GM12891 (cell line): ENCODE data around the gene HYCC2.
A peak's percentile ranks its signal among the peaks of the same experiment; 100 is the strongest.
"Not testable (repeated sequence)": the region's sequence is repeated elsewhere in the genome, so short reads cannot be mapped to it uniquely, and the experiment has no call there.

Experiments used
- DNase-seq: peaks from one replicate; pipeline ENCODE4 v3.0.0; 2011; ENCODE audit warnings: low spot score; ENCODE audit not compliant: insufficient read length
- FAIRE-seq: peaks from 2 replicates; lab custom pipeline; 2011; peaks lifted over from hg19 to GRCh38; lab: Jason Lieb, UNC
- PAX5 ChIP-seq: IDR thresholded peaks from 2 replicates; pipeline ENCODE4 v1.6.1; 2011; ENCODE audit warnings: low read length, moderate library complexity, mild to moderate bottlenecking; ENCODE audit not compliant: insufficient read depth, severe bottlenecking
- POLR2A ChIP-seq: IDR thresholded peaks from 2 replicates; pipeline ENCODE4 v1.6.1; 2011; ENCODE audit warnings: low read depth, low read length, control low read depth
- POLR2AphosphoS5 ChIP-seq: IDR thresholded peaks from 2 replicates; pipeline ENCODE4 v1.6.1; 2011; ENCODE audit warnings: low read depth, low read length, control low read depth
- POU2F2 ChIP-seq: IDR thresholded peaks from 2 replicates; pipeline ENCODE4 v1.6.1; 2011; ENCODE audit warnings: low read depth, mild to moderate bottlenecking, control low read depth, low read length, moderate library complexity
- SPI1 ChIP-seq: IDR thresholded peaks from 2 replicates; pipeline ENCODE4 v1.6.1; 2011; ENCODE audit warnings: low read depth, low read length, control low read depth
- TAF1 ChIP-seq: IDR thresholded peaks from 2 replicates; pipeline ENCODE4 v1.6.1; 2011; ENCODE audit warnings: low read depth, low read length, control low read depth

HYCC2 gene

GRCh38 chr2:201070948-201071478 is 458 bp downstream of the HYCC2 start:
- no peak for FAIRE-seq
- DNase-seq: no peak
- TF ChIP-seq POU2F2: no peak
- TF ChIP-seq POLR2A: no peak
- TF ChIP-seq POLR2AphosphoS5: no peak
- no peak for TF ChIP-seq SPI1
- no peak for TF ChIP-seq PAX5
- no peak for TF ChIP-seq TAF1

- FAIRE-seq: peak; percentile 43
- DNase-seq: no peak
- no peak for TF ChIP-seq TAF1
- TF ChIP-seq POU2F2: no peak
- TF ChIP-seq POLR2AphosphoS5: no peak
- TF ChIP-seq PAX5: no peak
- no peak for TF ChIP-seq SPI1
- TF ChIP-seq POLR2A: no peak
These were observed 6.6 kb downstream of the HYCC2 start for GRCh38 chr2:201064797-201065329.

- FAIRE-seq, DNase-seq: not testable (repeated sequence)
These were observed 8.0 kb downstream of the HYCC2 start for GRCh38 chr2:201063516-201063915.

GRCh38 chr2:201059961-201060755 is 11.3 kb downstream of the HYCC2 start:
- DNase-seq: no peak
- FAIRE-seq: no peak
- TF ChIP-seq POU2F2 (peak; percentile 11; the same call in 1 of the 2 replicates), TAF1 (no peak)

GRCh38 chr2:201058914-201059313 is 12.6 kb downstream of the HYCC2 start:
- DNase-seq (no peak), FAIRE-seq (no peak)
- TF ChIP-seq TAF1 (no peak), POLR2A (no peak), SPI1 (no peak), PAX5 (no peak), POLR2AphosphoS5 (no peak), POU2F2 (no peak)

- no peak for DNase-seq
- FAIRE-seq: peak; percentile 47
- TF ChIP-seq POLR2AphosphoS5 (no peak), SPI1 (no peak), POU2F2 (no peak), PAX5 (no peak), TAF1 (no peak), POLR2A (no peak)
These were observed 13.7 kb downstream of the HYCC2 start for GRCh38 chr2:201057715-201058248.

GRCh38 chr2:201057087-201057521 is 14.4 kb downstream of the HYCC2 start:
- DNase-seq (no peak), FAIRE-seq (no peak)
- TF ChIP-seq PAX5 (no peak), POLR2A (no peak), SPI1 (no peak), POLR2AphosphoS5 (no peak), TAF1 (no peak), POU2F2 (no peak)

- FAIRE-seq (no peak), DNase-seq (no peak)
- no peak for TF ChIP-seq TAF1
- no peak for TF ChIP-seq SPI1
- TF ChIP-seq PAX5: no peak
- TF ChIP-seq POLR2A: no peak
- no peak for TF ChIP-seq POLR2AphosphoS5
- no peak for TF ChIP-seq POU2F2
These were observed 22.0 kb downstream of the HYCC2 start for GRCh38 chr2:201049455-201049854.

GRCh38 chr2:201046881-201047280 is 24.6 kb downstream of the HYCC2 start:
- no peak for TF ChIP-seq POLR2A
- TF ChIP-seq POLR2AphosphoS5: no peak
- TF ChIP-seq SPI1: no peak
- no peak for TF ChIP-seq TAF1
- TF ChIP-seq PAX5: no peak
- TF ChIP-seq POU2F2: no peak
- no peak for DNase-seq
- FAIRE-seq: no peak

- not testable (repeated sequence) for FAIRE-seq
These were observed 28.4 kb downstream of the HYCC2 start for GRCh38 chr2:201043050-201043449.

GRCh38 chr2:201042451-201042850 is 29.0 kb downstream of the HYCC2 start:
- DNase-seq, FAIRE-seq: not testable (repeated sequence)

More at GRCh38 chr2:201043050-201043449, 28.4 kb downstream of the HYCC2 start:
- DNase-seq: not testable (repeated sequence)
